Lower leg skin (tissue), 4 donors: Measurements from ENCODE around the gene AZGP1. TPM values are rescaled to one million over a fixed set of nuclear protein-coding genes. Genes with fewer than 3 reads are reported as not detected.

ENCODE experiments used
- DNase-seq, 2 donors: peaks; one replicate each; pipeline ENCODE4 v3.0.0-alpha.2; 2019; ENCODE audit warnings: low spot score in 2 of 2
- H3K4me3 ChIP-seq: fragments of 200-600 bp; sonication (generic); 2 replicates; pipeline ENCODE4 v1.5.1; 2017; ENCODE audit warnings: mild to moderate bottlenecking, low read depth; ENCODE audit not compliant: poor library complexity, severe bottlenecking
- CTCF ChIP-seq, 3 donors: fragments of 450-650 bp; IDR thresholded peaks; one replicate each; pipeline ENCODE4 v1.5.1; 2016; ENCODE audit warnings: antibody characterized with exemption in 3 of 3, mild to moderate bottlenecking in 3 of 3, moderate library complexity in 2 of 3
- POLR2A ChIP-seq, 2 donors: fragments of 450-650 bp; IDR thresholded peaks; one replicate each; pipeline ENCODE4 v1.6.1; 2016 to 2017; ENCODE audit warnings: antibody characterized with exemption in 2 of 2, mild to moderate bottlenecking in 1 of 2, moderate library complexity in 1 of 2
- WGBS, 2 donors: methylation state at CpG; one replicate each; pipeline ENCODE4 v1.1.5; 2018; 5-methylcytosine and 5-hydroxymethylcytosine counted together
- intact Hi-C: fragments of 100-400 bp; cut with DNase I; formaldehyde crosslinking; loops from one replicate; pipeline ENCODE4 v1.15.0; 2023; ENCODE audit warnings: low total_unique reads
- total RNA-seq, 4 donors: library from RNA; depleted of rRNA; stranded (reverse); fragments of >200 nt; gene quantifications; one replicate each; pipeline ENCODE4 v1.1.0, GENCODE V29; 2016

Gene AZGP1
- total RNA-seq, 4 donors from 2014 or later = 519 to 1,357 (median 824) TPM

GRCh38 chr7:99929730-99930053, 46.1 kb downstream of the AZGP1 start:
- WGBS, 2 donors = 28 to 33% methylated on average over 2 of the region's 2 CpGs
- DNase-seq = no peak
- H3K4me3 ChIP-seq = no peak overlapping the region
- intact Hi-C loops = no loop called here
- TF ChIP-seq CTCF (IDR thresholded peaks at IDR 0.05) = no peak
- no peak for TF ChIP-seq POLR2A (IDR thresholded peaks at IDR 0.05)

DNA sequence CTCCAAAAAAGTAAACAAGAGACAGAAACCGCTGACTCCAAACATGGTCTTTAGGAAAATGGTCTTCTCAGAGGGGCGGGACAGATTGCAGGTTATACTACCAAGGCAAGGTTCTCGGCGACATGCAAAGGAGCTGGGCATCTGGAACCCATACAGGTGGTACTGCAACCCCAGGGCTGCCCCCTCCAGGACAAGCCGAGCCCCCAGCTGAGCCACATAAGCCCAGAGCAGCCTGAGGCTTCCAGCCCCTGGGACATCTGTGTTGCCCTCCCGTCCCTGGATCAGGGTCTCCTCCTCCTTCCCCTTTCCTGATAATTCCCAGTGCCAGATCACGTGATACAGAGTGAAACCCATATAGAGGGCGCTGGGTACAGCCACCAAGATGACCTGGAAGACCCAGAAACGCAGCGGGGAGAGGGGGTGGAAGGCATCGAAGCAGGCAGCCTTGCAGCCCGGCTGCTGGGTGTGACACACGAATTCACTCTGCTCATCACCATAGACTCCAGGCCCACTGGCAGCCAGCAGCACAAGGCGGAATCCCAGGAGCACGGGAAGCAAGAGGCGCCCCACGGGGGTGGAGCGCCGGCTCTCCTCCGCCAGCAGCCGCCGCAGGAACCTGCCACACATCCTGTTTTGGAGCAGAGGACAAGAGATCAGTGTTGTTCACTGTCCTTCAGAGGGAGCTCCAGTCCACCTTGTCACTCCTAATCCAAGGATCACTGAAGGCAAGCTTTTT, 46.7 kb downstream of the AZGP1 start, which contains the start of gene GJC3:
Gene GJC3, minus strand, starts transcription at position 627 of the 736 bp plus-strand sequence. Its CDS starts 0 bp downstream, at position 627.
- DNase-seq = peak; percentile 29 to 87
- intact Hi-C loops = no loop called here
- TF ChIP-seq POLR2A (IDR thresholded peaks at IDR 0.05) (no peak), CTCF (IDR thresholded peaks at IDR 0.05) (no peak)
- H3K4me3 ChIP-seq = no peak within 1 kb of the TSS
- 20% methylated on average over 22 of the region's 22 CpGs for WGBS, 2 donors

GRCh38 chr7:99928188-99928587, 47.6 kb downstream of the AZGP1 start:
- no peak for DNase-seq
- whole genome bisulfite sequencing, 2 donors = 57 to 64% methylated on average over 2 of the region's 2 CpGs
- H3K4me3 ChIP-seq = no peak overlapping the region
- no peak for TF ChIP-seq POLR2A (IDR thresholded peaks at IDR 0.05)
- TF ChIP-seq CTCF (IDR thresholded peaks at IDR 0.05) = no peak
- intact Hi-C loops = no loop called here

DNA sequence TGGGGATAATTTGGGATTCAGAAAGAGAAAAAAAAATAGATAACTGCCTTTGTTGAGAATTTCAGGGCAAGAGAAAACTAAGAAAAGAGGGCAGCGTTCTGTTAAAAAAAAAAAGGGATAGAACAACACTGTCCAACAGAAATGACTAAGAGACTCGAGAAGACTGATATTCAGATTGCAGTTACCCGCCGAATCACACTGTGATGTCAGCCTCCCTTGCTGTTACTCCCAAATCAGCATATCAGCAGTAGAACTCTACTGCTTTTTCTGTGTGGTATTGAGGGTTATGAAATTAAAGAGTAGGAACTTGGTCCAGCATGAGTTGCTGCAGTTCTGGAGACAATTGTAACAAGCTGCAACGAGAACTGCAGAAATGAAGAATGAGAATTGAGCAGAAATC, 48.3 kb downstream of the AZGP1 start:
- no peak for DNase-seq
- WGBS, 2 donors = 65 to 72% methylated on average over 5 of the region's 5 CpGs
- TF ChIP-seq POLR2A (IDR thresholded peaks at IDR 0.05) (no peak), CTCF (IDR thresholded peaks at IDR 0.05) (no peak)
- no peak overlapping the region for H3K4me3 ChIP-seq
- intact Hi-C loops = no loop called here

- intact Hi-C loops = no loop called here
- DNase-seq = no peak
- H3K4me3 ChIP-seq = no peak overlapping the region
- TF ChIP-seq POLR2A (IDR thresholded peaks at IDR 0.05) (no peak), CTCF (IDR thresholded peaks at IDR 0.05) (no peak)
Observed at GRCh38 chr7:99926321-99926720, 49.5 kb downstream of the AZGP1 start.

DNA sequence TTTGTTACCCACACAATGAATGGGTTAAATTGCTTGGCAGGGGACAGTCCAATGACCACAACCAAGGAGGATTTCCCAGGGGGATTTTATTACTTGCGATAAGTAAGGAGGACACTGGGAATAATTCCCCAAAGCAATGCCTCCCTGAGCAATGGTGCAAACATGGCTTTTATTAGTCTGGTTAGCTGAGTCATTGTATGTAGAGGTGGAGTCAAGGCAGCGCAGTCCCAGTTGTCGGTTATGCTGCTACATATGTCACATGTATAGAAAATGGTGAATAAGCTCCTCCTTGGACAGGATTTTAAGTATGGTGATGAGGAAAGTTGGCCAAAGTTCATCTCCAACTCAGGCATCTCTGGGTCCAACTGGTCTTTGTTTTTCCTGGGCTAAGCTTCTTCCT, 52.6 kb downstream of the AZGP1 start:
- no peak overlapping the region for H3K4me3 ChIP-seq
- DNase-seq = no peak
- no peak for TF ChIP-seq POLR2A (IDR thresholded peaks at IDR 0.05)
- TF ChIP-seq CTCF (IDR thresholded peaks at IDR 0.05) = no peak
- intact Hi-C loops = no loop called here
- 88 to 91% methylated on average over 3 of the region's 3 CpGs for WGBS, 2 donors
